Stimulated activated naive CD8-positive, alpha-beta T cell treated with anti-CD3 and anti-CD28 coated beads, Interleukin-15, Interleukin-2, amounts not matched to agents 100 U/mL and 50 U/mL, for 24 hours (primary cell): Measurements from ENCODE around the gene NINJ2.

Experiments used
- ATAC-seq: fragments of 150-1000 bp; cut with Tn5 transposase; one replicate; pipeline ENCODE4 v1.10.0; 2021
- DNase-seq: peaks from one replicate; pipeline ENCODE4 v3.0.0; 2021

The NINJ2 gene

DNA sequence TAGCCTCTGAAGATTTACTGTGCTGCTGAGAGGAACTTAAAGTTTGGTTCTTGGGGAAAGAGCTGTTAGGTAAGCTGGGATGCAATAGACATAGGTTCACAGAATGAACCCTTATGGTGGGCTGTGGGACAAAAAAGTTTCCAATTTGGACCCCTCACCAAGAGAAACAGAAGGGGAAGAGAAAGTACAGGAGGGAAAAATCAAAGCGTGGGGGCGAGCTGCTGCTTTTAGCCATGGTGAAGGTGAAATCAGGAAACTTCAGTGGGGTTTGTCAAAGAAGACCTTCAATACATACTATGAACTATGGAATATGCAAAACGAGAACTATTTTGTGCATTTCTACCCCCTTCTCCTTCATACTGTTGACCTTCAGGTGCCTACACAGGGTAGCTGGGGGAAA is 10.6 kb upstream of the NINJ2 start:
- ATAC-seq (peak; percentile 4), DNase-seq (no peak)

DNA sequence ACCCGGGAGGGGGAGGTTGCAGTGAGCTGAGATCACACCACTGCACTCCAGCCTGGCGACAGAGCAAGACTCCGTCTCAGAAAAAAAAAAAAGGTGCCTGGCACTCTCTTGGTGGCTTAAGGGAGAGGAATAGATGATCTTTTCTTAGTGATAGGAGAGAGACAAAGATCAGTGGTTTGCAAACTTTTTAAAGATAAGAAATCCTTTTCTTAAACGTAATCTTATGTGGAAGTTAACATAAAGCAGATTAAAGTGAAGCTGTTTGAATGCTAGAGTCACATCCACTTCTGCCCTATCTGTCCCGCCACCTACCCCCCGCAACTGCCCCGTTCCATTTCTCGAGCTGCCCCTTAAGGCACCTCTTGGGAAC is 6.3 kb upstream of the NINJ2 start:
- ATAC-seq (no peak), DNase-seq (no peak)

DNA sequence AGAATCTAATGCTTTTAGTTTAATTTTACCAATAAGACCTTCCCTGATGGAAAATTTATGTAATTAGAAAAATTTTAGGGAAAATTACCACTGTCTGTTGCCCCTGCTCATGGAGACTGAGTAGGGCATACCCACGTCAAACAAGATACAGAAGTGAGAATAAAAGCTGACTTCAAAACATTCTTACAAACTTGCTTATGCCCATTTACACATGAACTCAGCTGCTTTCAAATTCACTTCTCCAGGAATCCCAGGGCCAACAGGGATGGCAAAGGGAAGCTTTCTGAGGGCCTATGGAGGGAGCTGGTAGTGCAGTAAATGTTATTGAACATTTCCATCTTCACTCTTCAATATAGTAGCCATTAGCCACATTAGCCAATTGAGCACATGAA is 4.8 kb upstream of the NINJ2 start:
- ATAC-seq (no peak), DNase-seq (no peak)

DNA sequence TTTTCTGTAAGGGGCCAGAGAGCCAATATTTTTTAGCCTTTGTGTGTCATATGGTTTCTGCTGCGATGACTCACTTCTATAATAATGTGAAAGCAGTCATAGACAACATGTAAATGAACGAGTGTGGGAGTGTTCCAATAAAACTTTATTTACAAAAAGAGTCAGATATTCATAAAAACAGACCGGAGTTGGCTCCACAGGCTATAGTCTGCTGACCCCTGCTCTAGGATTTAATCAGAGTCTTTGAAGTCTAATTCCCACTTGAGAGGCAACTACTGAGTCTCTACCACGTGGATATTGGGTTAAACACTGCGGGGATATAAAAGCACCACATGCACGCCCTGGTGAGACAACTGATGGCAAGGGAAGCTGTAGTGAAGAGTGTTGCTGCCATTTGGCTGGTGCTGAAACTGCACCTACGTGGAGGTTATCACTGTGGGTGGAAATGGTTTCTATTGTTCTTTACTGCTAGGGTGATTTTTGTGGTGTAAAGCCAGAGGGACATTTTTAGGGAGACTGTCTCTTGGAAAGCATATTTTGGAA is 3.6 kb upstream of the NINJ2 start:
- DNase-seq (peak; percentile 45), ATAC-seq (peak; percentile 50)

DNA sequence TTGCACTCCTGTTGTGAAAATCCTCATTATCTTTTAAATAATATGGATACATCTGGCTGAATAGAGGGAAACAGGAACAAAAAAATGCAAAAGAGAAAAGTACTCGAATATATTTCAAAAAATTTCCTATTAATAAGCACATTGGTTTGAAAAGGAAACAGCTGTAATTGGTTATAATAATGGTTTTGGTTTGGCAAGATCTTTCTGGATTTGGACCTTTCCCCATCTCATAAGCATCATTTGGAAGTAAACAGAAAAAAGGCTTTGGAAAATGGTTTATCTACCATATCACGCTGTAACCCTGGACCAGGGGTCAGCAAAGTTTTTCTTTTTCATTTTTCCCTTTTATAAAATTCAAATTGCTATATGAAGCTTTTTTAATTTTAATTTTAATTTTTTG is 2.8 kb upstream of the NINJ2 start:
- no peak for ATAC-seq
- DNase-seq = no peak

DNA sequence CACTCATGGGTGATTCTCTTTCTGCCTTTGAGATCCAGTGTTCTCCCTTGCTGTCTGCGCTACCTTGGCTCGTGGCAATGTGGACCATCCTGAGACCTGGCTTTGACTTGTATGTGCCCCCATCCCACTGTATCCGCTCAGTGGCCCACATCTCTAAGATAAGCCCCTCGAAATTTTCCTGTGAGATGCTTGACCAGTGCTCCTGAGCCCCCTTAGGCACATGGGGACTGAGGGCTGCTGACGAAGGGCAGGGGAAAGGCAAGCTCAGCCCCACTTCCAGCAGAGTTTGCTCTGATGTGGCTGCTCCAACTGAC is 1.5 kb upstream of the NINJ2 start:
- DNase-seq = no peak
- ATAC-seq = no peak

DNA sequence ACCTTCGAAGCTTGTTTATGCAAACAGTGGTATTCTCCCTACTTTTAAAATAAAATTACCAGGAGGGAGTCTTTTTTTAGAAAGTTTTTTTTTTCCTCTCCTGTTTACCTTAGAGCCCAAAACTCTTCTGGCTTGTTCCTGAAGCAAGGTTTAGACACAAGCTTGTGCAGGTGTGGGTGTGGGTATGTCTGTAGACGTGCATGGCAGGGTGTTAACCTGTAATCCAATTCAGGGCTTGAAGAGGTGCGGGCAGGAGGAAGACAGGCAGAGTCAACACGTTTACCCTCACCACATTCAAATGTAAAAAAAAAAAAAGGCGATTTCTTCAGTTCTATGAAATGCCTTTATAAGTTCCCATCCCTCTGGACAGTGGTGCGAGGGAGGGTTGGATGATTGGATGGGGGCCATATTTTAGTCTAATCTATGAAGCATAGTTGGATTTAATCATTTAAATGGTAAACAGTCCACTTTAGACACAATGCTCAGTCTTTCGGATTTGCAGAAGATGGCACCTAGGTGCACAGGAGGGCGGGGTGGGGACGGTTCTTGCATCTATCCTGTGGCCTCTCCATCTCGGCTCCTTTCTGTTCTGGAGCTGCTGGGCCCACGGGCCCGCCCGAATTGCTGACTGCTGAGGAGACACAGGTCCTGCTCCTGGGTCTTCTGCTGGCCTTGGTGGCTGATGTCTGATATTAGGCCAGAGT is 982 bp upstream of the NINJ2 start:
- ATAC-seq (no peak), DNase-seq (no peak)

DNA sequence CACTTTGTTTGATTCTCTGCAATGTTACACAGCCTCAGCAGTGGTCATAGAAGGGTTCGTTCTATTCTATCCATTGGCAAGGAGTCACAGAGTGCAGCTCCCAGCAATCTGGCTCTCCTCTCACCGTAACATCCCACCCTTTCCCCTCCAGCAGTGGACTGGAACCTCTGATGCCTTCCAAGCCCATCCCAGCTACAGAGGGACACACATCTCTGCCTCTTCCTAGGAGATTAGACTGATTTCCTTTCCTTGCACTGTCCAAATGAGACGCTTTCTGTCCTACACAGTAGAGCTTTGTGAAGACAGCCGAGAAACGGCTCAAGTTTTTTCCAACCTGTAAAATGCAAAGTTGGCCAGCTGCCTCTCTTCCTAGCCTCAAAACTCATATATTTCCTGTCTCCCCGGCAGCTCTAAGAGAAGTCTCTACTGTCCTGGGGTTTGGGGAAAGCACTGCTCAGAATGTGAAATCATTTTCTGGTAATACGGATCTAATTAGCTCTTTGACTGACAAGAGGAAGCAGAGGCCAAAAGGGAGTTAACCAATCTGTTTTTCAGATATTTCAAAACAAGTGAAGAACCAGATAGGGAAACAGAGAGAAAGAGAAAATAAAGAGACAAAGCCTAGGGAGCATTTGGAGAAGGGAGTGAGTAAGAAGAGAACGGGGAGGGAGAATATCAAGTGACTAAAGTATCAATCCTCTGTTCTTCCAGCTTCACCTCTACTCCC is 516 bp downstream of the NINJ2 start:
- DNase-seq = no peak
- ATAC-seq = no peak

DNA sequence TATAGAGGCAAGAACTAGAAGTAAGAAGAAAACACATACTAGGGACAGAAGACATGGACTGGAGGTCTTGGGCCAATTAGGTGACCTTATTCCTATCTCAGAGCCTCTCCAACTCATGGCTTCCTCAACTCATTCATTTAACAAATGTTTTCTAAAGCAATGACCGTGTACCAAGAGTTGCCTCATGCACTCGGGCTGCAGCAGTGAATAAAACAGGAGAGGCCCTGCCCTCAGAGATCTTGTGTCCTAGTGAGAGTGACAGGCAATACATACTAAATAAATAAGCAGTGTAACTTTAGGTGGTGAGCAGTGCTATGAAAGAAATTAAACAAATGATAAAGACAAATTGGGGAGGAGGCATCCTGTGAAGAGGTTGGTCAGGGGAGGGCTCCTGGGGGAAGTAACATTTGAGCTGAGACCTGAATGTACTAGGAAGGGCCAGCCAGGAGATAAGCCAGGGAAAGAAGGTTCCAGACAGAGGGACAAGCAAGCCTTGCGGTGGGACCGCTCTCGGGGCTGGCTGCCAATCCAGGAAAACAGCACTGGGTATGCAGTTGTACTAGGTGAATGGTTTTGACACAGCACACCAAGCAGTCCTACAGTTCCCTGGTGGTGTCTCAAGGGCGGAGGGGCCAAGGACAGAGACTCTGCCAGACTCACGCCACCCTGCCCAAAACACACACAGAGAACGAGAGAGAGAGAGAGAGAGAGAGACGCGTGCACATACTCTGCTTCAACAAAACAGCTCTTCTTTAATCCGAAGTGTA is 1.3 kb downstream of the NINJ2 start:
- ATAC-seq (no peak), DNase-seq (no peak)

DNA sequence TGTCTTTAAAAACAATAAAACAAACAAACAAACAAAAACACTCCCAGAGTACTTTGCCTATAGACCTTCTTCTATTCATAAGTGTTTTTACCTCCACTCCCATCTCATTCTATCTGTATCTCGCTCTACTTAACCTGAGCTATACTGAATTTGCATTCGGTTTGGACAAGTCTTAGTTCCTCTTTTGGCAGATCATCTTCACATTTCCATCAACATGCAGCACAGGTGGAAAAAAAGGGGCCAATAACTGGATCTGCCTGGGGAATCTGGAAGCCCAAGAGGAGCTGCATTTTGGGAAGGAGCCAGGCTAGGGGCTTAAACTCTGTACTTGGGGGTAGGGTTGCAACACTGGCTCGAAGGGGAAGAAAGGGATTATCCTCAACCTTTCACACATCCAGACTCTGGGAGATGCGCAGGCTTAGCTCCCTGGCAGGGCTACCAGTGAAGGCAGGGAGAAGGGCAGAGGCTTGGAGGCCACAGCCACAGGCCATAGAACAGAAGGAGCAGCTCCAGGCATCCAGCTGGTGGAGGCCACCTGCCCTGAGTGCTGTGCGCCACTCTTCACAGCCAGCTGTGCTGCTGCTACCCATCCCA is 4.1 kb downstream of the NINJ2 start:
- ATAC-seq = no peak
- DNase-seq = no peak

DNA sequence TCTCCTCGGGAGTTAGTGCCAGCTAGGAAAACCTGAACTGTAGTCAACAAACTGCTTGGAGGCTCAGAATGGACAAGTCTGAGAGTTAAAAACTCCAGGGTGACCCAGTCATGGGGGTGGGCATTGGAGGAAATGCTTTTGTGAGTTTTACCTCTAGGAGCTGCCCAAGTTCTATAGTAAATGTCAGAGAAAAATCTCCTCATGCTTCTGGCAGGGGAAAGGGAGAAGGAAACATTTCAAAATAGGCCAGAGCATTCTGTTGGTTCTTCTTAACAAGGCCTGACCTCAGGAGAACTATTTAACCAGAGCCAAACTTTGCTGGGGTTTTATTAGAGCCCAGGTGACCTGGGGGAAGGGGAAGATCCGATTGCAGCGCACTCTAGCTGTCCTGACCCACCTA is 12.3 kb downstream of the NINJ2 start:
- ATAC-seq = no peak

DNA sequence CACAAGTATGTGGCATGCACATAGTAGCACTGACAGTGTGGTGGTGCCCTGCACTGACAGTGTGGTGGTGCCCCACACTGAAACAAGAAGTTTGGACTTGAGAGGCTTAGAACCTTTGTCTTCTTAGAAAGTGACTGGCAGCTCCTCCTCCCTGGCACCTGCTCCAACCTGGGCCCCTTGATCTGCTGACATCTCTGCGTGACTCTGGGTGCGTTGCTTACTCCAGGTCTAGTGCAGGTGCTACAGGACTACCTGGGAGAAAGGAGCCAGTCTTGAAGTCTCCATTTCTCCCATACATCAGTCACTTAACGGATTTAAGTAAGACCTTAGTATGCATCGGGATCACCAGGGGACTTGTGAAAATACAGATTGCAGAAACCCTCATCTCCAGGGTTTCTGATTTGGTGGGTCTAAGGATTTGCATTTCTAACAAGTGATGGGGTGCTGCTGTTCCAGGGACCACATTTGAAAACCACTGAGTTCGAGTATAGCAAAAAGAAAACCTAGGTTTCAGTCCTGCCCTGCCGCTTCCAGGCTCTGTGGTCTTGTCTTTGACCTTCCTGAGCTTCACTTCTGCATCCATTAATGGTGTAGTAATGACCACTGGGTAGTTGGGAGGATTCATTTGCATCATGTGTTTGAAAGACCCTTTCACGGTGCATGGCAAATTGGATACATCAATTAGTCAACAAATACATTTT is 15.7 kb downstream of the NINJ2 start:
- ATAC-seq (no peak), DNase-seq (no peak)

More for the DNA sequence above, 12.3 kb downstream of the NINJ2 start:
- DNase-seq = no peak

DNA sequence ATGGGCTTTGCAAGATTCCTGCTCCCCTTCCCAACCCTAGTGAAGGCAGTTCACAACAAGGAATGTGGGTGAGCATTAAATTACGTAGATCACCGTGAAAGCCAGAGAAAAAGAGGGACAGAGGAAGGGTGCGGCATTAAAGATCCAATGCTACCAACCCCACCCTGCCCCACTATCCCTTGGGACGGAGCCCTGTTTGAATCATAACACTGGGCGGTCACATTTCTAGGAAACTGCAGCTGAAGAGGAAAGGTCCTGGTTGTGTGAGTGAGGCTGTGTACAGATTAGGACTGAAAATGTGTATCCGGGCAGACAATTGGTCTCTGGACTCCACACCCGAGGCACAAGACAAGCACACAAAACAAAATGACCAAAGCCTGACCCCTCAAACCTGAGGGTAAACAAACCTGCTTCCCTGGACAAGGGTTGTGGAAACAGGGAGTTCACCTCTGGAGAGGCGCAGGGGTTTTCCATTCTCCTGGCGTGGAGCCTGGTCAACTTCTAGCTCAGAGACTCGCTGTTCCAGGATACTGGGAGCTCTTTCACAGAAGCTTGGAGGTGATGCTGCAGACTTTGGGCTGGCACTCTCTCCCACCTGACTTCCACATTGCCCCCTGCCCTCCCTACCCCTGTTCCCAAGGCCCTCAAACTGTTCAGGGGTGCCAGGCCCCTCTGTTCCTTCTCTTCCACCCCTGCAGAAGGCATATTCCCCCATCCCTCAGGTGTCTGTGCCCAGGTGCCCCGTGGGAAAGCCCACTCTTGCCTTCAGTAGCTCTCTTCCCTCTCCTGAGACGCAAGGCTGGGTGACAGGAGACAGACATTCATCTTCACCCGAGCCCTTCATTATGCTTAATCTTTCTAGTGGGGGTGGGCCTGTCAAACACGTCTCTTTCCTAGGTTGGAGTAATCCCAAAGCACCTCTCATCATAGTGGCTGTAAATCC is 16.5 kb downstream of the NINJ2 start:
- no peak for ATAC-seq
- no peak for DNase-seq

DNA sequence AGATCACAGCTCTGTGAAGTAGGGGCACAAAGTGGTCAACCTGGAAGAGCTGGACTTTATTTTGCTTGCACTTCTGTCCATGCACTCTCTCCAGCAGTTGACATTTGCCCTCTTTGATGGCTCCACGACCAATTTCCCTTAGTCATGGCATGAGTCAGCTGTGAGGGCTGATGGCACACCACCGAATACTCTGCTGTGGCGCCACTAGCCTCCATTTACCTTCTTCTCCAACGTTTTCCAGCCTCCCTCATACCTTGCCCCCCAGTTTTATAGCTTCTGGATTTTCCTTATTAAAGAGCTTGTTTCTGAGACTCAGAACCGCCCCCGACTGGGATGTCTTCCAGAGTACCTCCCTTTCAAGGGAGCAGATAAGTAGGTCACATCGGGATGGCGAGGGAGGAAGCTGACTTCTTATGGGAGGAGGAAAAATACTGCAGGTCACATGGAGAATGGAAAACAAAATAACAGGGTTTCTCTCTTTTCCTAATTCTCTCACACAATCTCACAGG is 17.6 kb downstream of the NINJ2 start:
- DNase-seq = no peak
- ATAC-seq = no peak

DNA sequence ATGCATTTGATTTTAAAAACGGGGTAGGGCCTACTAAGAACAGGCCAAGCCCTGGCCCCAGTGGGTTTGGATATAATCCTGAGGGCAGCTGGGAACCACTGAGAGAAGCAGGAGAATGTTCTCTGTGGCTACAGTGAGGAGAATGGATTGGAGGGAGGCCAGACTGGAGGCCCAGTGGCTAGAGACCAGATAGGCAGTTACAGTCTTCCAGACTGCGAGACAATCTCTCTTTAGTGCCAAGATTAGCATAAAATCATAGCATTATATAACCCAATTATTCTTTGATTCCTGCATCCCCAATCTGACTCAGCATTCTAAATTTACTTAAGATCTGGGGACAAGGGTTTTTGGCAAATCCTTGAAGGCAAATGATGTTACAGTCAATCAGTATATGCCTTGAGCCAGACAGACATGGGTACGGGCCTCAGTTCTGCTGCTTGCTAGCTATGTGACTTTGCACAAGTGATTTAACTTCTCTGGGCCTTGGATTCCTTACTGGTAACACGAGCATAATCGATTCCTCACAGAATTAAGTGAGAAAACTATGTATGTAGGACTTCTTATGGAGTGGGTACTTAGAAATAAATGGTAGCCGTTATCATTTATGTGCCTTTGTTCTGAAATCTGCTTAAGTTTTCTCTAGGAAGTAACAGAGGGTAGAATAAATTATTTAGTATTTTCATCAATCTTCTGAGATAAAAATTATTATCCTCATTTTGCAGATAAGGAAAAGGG is 18.3 kb downstream of the NINJ2 start:
- DNase-seq (no peak), ATAC-seq (no peak)

DNA sequence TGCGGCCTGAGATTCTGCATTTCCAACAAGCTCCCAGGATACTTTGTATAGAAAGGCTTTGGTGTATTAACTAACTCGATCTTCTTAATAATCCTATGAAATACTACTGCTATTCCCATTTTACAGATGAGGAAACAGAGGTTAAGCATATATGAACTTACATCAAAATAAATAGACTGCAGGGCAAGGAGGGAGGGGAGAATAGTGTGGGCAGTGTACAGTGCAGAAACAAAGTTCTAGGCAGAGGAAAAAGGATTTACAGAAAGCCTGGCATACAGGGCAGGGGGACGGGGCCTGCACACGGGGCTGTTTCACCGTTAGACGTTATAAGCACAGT is 19.0 kb downstream of the NINJ2 start:
- ATAC-seq (no peak), DNase-seq (no peak)

DNA sequence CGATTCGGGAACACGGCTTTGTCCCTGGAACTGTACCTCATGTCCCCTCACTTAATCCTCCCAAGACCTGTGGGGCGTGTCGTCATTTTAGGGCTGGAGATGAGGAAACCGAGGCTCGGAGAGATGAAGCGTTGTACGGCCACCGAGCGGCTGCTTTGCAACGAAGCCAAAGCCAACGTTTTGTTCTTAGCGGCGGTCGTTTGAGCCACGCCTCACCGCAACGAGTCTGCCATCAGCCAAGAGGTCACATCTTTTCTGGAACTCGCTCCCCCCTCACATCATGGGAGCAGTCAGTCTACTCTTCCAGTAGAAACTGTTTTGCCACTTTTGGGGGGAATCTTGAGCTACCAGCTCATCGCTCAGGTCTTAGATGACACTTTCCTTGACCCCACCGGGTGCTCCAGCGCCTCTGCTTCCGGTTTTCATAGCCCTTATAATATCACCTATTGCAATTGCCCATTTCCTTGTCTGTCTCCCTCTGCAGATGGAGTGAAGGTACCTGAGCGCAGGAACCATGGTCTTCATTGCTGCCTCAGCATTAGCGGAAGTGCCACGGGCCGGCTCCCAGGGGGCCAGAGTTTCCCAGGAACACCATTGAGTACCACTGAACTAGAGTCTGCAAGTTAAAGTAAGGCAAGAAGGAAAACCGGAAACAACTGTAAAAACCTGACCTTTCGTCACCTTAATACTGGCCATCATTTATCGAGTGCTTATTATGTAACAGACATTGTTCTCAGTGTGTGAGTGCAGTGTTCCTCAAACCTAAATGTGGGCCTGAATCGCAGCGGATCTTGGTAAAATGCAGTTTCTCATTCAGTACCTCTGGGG is 19.6 kb downstream of the NINJ2 start:
- DNase-seq (peak; percentile 51), ATAC-seq (no peak)

DNA sequence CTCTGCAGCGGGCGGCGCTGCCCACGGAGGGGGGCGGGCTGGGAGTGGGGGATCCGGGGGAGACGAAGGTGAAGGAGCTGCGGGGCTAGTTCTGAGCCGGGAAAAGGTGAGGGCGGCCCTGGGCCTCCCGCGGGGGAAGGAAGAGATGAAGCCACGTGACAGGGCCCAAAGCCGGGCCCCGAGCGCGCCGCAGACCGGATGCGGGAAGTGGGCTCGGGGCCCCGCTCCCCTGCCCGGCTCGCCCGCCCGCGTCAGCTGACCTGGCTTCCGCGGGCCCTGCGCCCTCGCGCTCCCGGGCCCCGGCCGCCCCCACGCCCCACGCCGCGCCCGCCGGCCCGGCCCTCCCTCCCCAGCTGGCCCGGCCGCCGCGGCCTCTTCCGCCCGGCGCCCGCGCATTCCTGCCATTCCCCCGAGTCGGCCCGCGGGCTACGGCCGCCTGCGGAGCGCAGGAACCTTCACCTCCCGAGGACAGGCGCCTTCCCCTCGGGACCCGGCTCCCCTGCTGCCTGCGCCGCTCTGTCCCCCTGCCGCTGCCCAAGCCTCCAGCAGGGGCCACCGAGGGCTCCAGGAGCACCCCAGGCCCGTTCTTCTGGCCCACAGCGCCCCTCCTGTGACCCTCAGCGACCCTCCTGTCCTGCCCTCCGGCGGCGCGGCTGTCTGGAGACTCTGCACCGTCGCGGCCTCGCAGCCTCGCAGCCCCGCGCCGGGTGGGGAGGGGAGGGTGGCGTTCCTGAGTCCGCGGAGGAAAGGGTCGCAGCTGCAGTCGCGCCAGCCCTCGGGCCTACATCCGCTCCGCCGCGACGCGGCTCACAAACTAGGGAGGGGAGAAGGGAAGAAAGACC is 20.4 kb downstream of the NINJ2 start:
- ATAC-seq (peak; percentile 66), DNase-seq (peak; percentile 84)
